Fibroblast of lung (primary cell): Measurements from ENCODE around the gene ARHGEF7. TPM values are rescaled to one million over a fixed set of nuclear protein-coding genes. Genes with fewer than 3 reads are reported as not detected.

Source experiments
- DNase-seq, 2 donors: peaks; one replicate each; pipeline versions ENCODE4 v3.0.0 to v3.0.0-alpha.2; 2010; ENCODE audit warnings: low read depth in 2 of 2
- H2AFZ ChIP-seq: 2 replicates; pipeline ENCODE4 v1.5.1; 2012; ENCODE audit warnings: low read length, control low read depth, inconsistent platforms
- H3K27ac ChIP-seq: 2 replicates; pipeline ENCODE4 v1.5.1; 2011; ENCODE audit warnings: low read length, control low read depth; ENCODE audit not compliant: insufficient read depth
- H3K27me3 ChIP-seq: 2 replicates; pipeline ENCODE4 v1.5.1; 2011; ENCODE audit warnings: mild to moderate bottlenecking, low read length; ENCODE audit not compliant: control insufficient read depth, insufficient read depth
- H3K36me3 ChIP-seq: 2 replicates; pipeline ENCODE4 v1.5.1; 2011; ENCODE audit warnings: low read length; ENCODE audit not compliant: control insufficient read depth, insufficient read depth
- H3K4me1 ChIP-seq: 2 replicates; pipeline ENCODE4 v1.5.1; 2011; ENCODE audit warnings: low read length; ENCODE audit not compliant: control insufficient read depth, insufficient read depth; ENCODE audit errors: extremely low read depth
- H3K4me2 ChIP-seq: 2 replicates; pipeline ENCODE4 v1.5.1; 2011; ENCODE audit warnings: low read length, control low read depth; ENCODE audit not compliant: insufficient read depth; ENCODE audit errors: extremely low read depth
- H3K4me3 ChIP-seq, 4 experiments: fragments of 200-600 bp in 1 of 4; sonication (generic) in 1 of 4; replicated peaks in 1 of 4; 2 replicates each; pipeline ENCODE4 v1.5.1; 2011 to 2016; ENCODE audit warnings: low read length in 4 of 4, low read depth in 3 of 4, mild to moderate bottlenecking in 3 of 4, control low read depth in 2 of 4, inconsistent platforms in 1 of 4, mixed read lengths in 1 of 4; ENCODE audit not compliant: insufficient read depth in 1 of 4; ENCODE audit errors: control extremely low read depth in 1 of 4
- H3K79me2 ChIP-seq: 2 replicates; pipeline ENCODE4 v1.5.1; 2012; ENCODE audit warnings: mild to moderate bottlenecking, low read length, inconsistent platforms; ENCODE audit not compliant: control insufficient read depth, insufficient read depth
- H3K9ac ChIP-seq: 2 replicates; pipeline ENCODE4 v1.5.1; 2011; ENCODE audit warnings: mild to moderate bottlenecking, low read length, control low read depth; ENCODE audit not compliant: insufficient read depth
- H3K9me3 ChIP-seq: 2 replicates; pipeline ENCODE4 v1.5.1; 2012; ENCODE audit warnings: low read depth, low read length; ENCODE audit not compliant: control insufficient read depth, insufficient read depth
- H4K20me1 ChIP-seq: 2 replicates; pipeline ENCODE4 v1.5.1; 2011; ENCODE audit warnings: low read length; ENCODE audit not compliant: control insufficient read depth, insufficient read depth; ENCODE audit errors: extremely low read depth
- CTCF ChIP-seq, 2 donors: IDR thresholded peaks in 1 of 2; conservative IDR thresholded peaks in 1 of 2; 1 replicate in 1 of 2; 2 replicates in 1 of 2; pipeline ENCODE4 v1.5.1; 2011 to 2012; ENCODE audit warnings: low read length in 2 of 2, control low read depth in 1 of 2, inconsistent platforms in 1 of 2, low read depth in 1 of 2, mild to moderate bottlenecking in 1 of 2
- EZH2 ChIP-seq: IDR thresholded peaks from 2 replicates; pipeline ENCODE4 v1.5.1; 2012; ENCODE audit warnings: low read length, control low read depth, mild to moderate bottlenecking; ENCODE audit errors: missing control alignments
- polyA plus RNA-seq, 2 donors: library from polyadenylated mRNA; depleted of rRNA in 1 of 2; stranded (reverse) in 1 of 2; unstranded in 1 of 2; fragments of >200 nt; gene quantifications; 2 replicates each; pipeline ENCODE4 v1.2.1, GENCODE V29; 2011 to 2012; ENCODE audit warnings: missing spikeins in 1 of 2
- total RNA-seq: library from RNA; depleted of rRNA; stranded (reverse); fragments of >200 nt; gene quantifications from 2 replicates; pipeline ENCODE4 v1.2.1, GENCODE V29; 2014

The ARHGEF7 gene
- total and polyA plus RNA-seq, 2 donors (not counting 1 experiment from before 2014, with no cell fraction given) = 29.1 to 42.8 TPM

DNA sequence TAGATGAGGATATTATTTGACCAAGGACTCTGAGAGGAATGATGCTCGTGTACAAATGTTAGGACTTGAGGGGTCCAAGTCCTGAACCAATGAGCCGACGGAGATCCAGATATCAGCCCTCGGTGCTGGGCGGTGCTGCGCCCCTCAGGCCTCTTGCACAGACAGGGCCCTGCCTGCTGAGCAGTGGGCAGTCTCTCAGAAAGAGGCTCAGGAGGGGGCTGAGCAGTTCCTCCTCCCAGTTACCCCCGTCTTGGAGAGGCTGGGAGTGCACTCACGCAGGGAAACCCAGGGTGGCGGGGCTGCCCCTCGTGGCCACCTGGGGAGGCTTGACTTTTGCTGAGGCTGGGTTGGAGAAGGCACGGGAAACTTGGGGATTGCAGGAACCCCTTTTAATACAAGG lies 223.7 kb downstream of the ARHGEF7 start:
- Histone ChIP-seq H3K36me3 (no peaks in the 10 kb centered on the region), H3K4me1 (peaks cover 4% of the 10 kb centered on the region), H3K79me2 (no peaks in the 10 kb centered on the region), H3K27ac (no peak overlapping the region), H3K27me3 (no peaks in the 10 kb centered on the region), H4K20me1 (no peaks in the 10 kb centered on the region), H3K9ac (no peak overlapping the region), H3K4me3 (no peak overlapping the region), H2AFZ (no peak overlapping the region), H3K4me2 (no peak overlapping the region), H3K9me3 (no peaks in the 10 kb centered on the region)
- DNase-seq = no peak
- TF ChIP-seq CTCF (conservative IDR thresholded peaks at IDR 0.05 in 1 of 2, IDR thresholded peaks at IDR 0.05 in 1 of 2; ENCODE audit: low read depth in 1 of 2, low read length in 2 of 2) (no peak), EZH2 (no peak)

GRCh38 chr13:111339366-111340143 lies 224.4 kb downstream of the ARHGEF7 start:
- Histone ChIP-seq H3K36me3 (no peaks in the 10 kb centered on the region), H3K9ac (no peak overlapping the region)
- TF ChIP-seq CTCF (conservative IDR thresholded peaks at IDR 0.05 in 1 of 2, IDR thresholded peaks at IDR 0.05 in 1 of 2; ENCODE audit: low read depth in 1 of 2, low read length in 2 of 2) (no peak), EZH2 (no peak)

GRCh38 chr13:111341886-111342285 lies 226.8 kb downstream of the ARHGEF7 start:
- Histone ChIP-seq H3K9me3 (no peaks in the 10 kb centered on the region), H4K20me1 (no peaks in the 10 kb centered on the region), H3K4me1 (peaks cover 4% of the 10 kb centered on the region), H3K27ac (no peak overlapping the region), H2AFZ (no peak overlapping the region), H3K4me3 (no peak overlapping the region), H3K36me3 (no peaks in the 10 kb centered on the region), H3K9ac (no peak overlapping the region), H3K27me3 (no peaks in the 10 kb centered on the region), H3K79me2 (no peaks in the 10 kb centered on the region), H3K4me2 (no peak overlapping the region)
- no peak for DNase-seq
- TF ChIP-seq CTCF (conservative IDR thresholded peaks at IDR 0.05 in 1 of 2, IDR thresholded peaks at IDR 0.05 in 1 of 2; ENCODE audit: low read depth in 1 of 2, low read length in 2 of 2) = no peak
- TF ChIP-seq EZH2 = no peak

More at GRCh38 chr13:111339366-111340143, 224.4 kb downstream of the ARHGEF7 start:
- Histone ChIP-seq H3K79me2 (no peaks in the 10 kb centered on the region), H3K27me3 (no peaks in the 10 kb centered on the region), H3K4me3 (no peak overlapping the region), H3K4me1 (peaks cover 4% of the 10 kb centered on the region), H2AFZ (no peak overlapping the region), H3K9me3 (no peaks in the 10 kb centered on the region), H3K4me2 (no peak overlapping the region), H3K27ac (no peak overlapping the region), H4K20me1 (no peaks in the 10 kb centered on the region)
- DNase-seq = no peak
